Adrenal gland (tissue), 5 donors: ENCODE results near the gene RGPD3.

Experiments
- POLR2A ChIP-seq, 2 donors: fragments of 450-650 bp; IDR thresholded peaks; one replicate each; pipeline ENCODE4 v1.6.1; 2017; ENCODE audit warnings: antibody characterized with exemption in 2 of 2, mild to moderate bottlenecking in 2 of 2, moderate library complexity in 1 of 2
- TF ChIP-seq, protein P1 (sequence below), 6 experiments: fragments of 450-650 bp in 4 of 6; fragments of 200-600 bp in 2 of 6; sonication (generic) in 1 of 6; IDR thresholded peaks; 1 replicate in 5 of 6; 2 replicates in 1 of 6; pipeline versions ENCODE4 v1.5.1 to v1.8.0; 2016 to 2021; ENCODE audit warnings: antibody characterized with exemption in 6 of 6, mild to moderate bottlenecking in 2 of 6, moderate library complexity in 1 of 6
- donor health status: DM: no; HTN: no; CAD: no.

DNA sequence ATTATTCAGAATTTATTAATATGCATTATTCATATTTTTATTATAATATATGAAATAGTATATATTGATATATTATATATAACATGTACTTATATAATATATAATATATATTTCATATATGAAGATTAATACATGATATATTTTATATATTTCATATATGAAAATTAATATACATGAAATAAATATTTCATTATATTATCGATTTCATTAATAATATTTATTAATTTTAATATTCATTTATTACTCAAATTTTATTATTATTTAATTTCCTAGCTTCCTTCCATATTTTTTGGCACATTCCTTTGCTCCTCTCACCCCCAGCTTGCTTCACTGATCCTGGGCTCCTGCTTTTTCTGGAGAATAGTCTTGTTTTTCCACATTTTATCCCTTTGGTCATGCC, 48.7 kb upstream of the RGPD3 start:
- TF ChIP-seq, protein P1, sequence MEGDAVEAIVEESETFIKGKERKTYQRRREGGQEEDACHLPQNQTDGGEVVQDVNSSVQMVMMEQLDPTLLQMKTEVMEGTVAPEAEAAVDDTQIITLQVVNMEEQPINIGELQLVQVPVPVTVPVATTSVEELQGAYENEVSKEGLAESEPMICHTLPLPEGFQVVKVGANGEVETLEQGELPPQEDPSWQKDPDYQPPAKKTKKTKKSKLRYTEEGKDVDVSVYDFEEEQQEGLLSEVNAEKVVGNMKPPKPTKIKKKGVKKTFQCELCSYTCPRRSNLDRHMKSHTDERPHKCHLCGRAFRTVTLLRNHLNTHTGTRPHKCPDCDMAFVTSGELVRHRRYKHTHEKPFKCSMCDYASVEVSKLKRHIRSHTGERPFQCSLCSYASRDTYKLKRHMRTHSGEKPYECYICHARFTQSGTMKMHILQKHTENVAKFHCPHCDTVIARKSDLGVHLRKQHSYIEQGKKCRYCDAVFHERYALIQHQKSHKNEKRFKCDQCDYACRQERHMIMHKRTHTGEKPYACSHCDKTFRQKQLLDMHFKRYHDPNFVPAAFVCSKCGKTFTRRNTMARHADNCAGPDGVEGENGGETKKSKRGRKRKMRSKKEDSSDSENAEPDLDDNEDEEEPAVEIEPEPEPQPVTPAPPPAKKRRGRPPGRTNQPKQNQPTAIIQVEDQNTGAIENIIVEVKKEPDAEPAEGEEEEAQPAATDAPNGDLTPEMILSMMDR (IDR thresholded peaks at IDR 0.05): no peak
- TF ChIP-seq POLR2A (IDR thresholded peaks at IDR 0.05): no peak
